T-helper 22 cell (primary cell): Measurements from ENCODE around the gene CDH20.
A peak's percentile ranks its signal among the peaks of the same experiment; 100 is the strongest.

Experiments
- DNase-seq: peaks from one replicate; pipeline ENCODE4 v3.0.0-alpha.2; 2020; ENCODE audit warnings: low read depth

The CDH20 gene

DNA sequence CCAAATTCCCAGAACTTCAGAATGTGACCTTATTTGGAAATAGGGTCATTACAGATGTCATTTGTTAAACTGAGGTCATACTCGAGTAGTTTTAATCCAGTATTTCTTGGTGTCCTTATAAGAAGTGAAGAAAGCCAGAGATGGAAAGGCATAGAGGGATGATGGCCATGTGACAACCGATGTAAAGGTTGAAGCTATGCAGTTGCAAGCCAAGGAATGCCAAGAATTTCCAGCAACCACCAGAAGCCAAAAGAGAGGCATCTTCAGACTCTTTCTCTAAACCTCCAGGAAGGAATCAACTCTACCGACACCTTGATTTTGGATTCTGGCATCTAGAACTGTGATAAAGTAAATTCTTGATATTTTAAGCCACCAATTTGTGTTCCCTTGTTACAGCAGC, 242.2 kb downstream of the CDH20 start:
- no peak for DNase-seq

- DNase-seq, result no peak
Observed at GRCh38 chr18:61578846-61579245, 245.6 kb downstream of the CDH20 start.

DNA sequence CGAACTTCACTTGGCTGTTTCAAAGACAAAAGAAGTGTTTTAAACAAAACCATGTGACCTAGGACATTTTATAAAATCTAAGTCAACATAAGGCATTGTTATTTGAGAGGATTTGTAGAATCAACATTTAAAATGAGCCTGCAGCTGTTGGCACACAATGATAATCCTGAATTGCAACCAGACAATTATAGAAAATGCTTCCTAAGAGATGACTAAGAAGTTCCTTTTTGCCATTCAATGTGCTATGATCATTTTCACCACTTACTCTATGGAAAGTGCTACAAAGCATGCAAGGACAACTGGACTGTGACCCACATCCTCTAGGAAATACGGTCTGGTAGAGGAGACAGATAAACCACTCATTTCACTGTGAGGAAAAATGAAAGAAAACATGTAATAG, 246.4 kb downstream of the CDH20 start:
- no peak for DNase-seq

DNA sequence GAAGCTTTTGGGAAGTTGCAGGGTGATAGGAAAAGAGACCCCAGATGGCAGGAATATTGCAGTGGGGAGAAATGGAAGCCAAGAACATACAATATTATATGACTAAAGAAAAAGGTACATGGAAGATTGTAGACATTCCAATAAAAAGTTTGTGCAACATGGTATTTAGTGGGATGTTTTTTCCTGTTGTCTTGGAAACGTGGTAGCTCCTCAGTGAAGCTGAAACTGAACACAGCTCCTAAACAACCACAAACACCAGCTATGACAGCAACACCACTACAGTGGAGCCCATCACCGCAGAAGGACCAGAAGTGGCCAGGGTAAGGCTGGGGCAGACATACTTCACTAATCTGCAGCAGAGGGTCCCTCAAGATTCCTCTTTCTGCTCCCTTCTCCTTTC, 246.8 kb downstream of the CDH20 start:
- DNase-seq, result no peak

- DNase-seq, result peak; percentile 9
Observed at GRCh38 chr18:61581578-61582201, 248.5 kb downstream of the CDH20 start.

DNA sequence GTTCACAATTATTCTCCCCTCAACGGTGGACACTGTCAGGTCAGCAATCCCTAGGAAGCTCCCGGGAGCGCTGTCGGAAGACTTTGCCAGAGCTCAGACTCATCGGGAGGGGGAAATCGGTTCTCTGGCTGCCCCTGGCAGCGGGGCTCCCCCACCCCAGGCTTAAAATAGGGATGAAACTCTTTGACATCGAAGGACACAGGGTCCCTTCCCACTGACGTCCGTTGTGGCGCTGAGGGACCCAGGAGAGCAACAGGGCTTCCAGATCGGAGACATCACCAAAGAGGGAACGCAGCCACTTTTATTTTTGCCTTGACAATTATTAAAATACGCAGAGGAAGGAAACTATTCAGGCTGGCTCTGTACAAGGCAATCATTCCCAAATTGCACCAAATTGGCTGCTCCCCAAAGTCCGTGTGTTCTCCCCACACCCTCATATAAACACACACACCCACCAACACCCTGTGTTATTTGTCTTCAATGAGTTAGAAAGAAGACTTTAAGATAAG, 249.0 kb downstream of the CDH20 start:
- no peak for DNase-seq

DNA sequence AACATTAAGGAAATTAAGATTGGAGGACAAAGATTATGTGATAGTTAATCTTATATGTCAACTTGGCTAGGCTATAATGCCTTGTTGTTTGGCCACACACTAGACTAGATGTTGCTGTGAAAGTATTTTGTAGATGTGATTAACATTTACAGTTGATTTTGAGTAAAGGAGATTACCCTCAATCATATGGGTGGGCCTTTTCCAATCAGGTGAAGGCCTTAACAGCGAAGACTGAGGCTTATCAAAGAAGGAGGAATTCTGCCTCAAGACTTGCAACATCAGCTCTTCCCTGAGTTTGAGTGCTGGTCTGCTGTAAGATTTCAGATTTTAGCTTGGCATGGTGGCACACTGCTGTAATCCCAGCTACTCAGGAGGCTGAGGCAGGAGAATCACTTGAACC, 250.3 kb downstream of the CDH20 start:
- no peak for DNase-seq

- no peak for DNase-seq
Observed at GRCh38 chr18:61587865-61588264, 254.6 kb downstream of the CDH20 start.

- DNase-seq, result no peak
Observed at GRCh38 chr18:61589053-61589723, 256.0 kb downstream of the CDH20 start.

DNA sequence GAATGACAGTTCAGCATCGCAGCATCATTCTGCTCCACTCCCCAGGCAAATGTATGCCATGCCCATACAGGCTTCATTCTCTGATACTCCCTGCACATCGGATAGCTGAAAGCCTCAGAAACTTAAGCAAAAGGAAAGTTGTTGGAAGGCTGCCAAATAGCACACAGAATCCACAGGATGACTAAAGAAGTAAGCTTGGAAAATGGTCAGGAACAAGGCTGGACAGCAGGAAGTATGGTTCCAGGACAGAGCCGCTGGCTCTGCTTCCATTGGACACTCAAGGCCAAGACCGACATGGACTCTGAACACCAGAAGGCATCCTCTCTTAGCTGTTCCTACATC, 256.5 kb downstream of the CDH20 start:
- no peak for DNase-seq

DNA sequence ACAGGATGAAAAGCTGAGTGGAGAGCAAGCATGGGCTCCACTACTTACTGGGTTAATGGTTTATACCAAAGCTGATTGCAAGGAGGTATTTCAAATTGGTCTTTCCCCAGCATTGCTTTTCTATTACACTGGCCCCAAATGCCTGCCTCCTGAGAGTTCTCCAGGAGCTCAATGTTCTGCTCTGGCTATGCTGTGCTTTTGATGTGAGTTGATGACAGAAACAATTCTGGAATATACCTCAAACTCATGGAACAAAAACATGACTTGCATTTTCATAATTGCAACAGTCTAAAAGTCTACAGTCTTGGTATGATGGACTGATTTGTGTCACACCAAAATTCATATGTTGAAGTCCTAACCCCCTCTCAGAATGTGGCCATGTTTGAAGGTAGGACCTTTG, 258.0 kb downstream of the CDH20 start:
- DNase-seq, result no peak

GRCh38 chr18:61595615-61596251, 262.5 kb downstream of the CDH20 start:
- no peak for DNase-seq

GRCh38 chr18:61596296-61596695, 263.1 kb downstream of the CDH20 start:
- no peak for DNase-seq

DNA sequence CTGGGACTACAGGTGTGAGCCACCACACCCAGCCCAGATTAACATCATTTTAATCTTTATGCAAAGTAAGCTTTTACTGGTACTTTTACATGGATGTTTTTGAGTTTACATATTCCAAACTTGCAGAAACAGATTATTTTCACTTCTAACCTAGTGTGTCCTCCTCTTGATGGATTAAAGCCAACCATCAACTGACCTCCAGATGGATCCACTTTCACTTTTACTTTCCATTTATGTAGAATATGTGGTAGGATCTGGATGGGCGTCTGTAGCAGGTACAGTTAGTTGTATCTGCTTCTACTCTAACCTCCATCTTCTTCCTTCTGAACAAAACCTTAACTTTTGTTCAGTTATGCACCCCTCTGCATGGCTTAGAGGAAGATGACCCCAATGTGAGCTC, 264.1 kb downstream of the CDH20 start:
- DNase-seq, result no peak

GRCh38 chr18:61600422-61600821, 267.2 kb downstream of the CDH20 start:
- no peak for DNase-seq

GRCh38 chr18:61602836-61603235, 269.6 kb downstream of the CDH20 start:
- no peak for DNase-seq
